WTC11 (cell line): ENCODE results near the gene COL19A1. TPM values are rescaled to one million over a fixed set of nuclear protein-coding genes. Genes with fewer than 3 reads are reported as not detected.

Source experiments
- ATAC-seq: fragments of 200-7000 bp; cut with Tn5 transposase; 2 replicates; pipeline ENCODE4 v1.10.0; 2021; ENCODE audit warnings: mild to moderate bottlenecking, moderate library complexity
- CTCF ChIA-PET: fragments of 300-600 bp; sonication (Branson Sonifier 250); formaldehyde crosslinking; loops from one replicate; lab custom pipeline; 2021; ENCODE audit warnings: antibody characterized with exemption; lab: Charles Lee
- POLR2A ChIA-PET: fragments of 350-600 bp; sonication (Branson Sonifier 250); formaldehyde crosslinking; loops from one replicate; lab custom pipeline; 2021; ENCODE audit warnings: antibody characterized with exemption; lab: Charles Lee
- DNase-seq: peaks from one replicate; pipeline ENCODE4 v3.0.0; 2021; ENCODE audit warnings: low spot score
- H3K27ac Mint-ChIP-seq: 2 replicates; pipeline ENCODE4 v1.8.0; 2021; ENCODE audit warnings: mixed read lengths
- H3K27me3 Mint-ChIP-seq: 2 replicates; pipeline ENCODE4 v1.8.0; 2021; ENCODE audit warnings: low read depth, mild to moderate bottlenecking, moderate library complexity, mixed read lengths
- H3K36me3 Mint-ChIP-seq: 2 replicates; pipeline ENCODE4 v1.8.0; 2021; ENCODE audit warnings: mixed read lengths
- H3K4me1 Mint-ChIP-seq: 2 replicates; pipeline ENCODE4 v1.8.0; 2022; ENCODE audit warnings: mixed read lengths
- H3K4me3 Mint-ChIP-seq: 2 replicates; pipeline ENCODE4 v1.8.0; 2021; ENCODE audit warnings: mild to moderate bottlenecking, moderate library complexity, mixed read lengths
- H3K9me3 Mint-ChIP-seq: 2 replicates; pipeline ENCODE4 v1.8.0; 2021; ENCODE audit warnings: mixed read lengths
- AFF4 ChIP-seq: sonication (generic); formaldehyde crosslinking; IDR thresholded peaks from 2 replicates; pipeline ENCODE4 v1.8.1; 2023; ENCODE audit warnings: mild to moderate bottlenecking, missing genetic modification reagents, borderline replicate concordance
- ATF3 ChIP-seq: sonication (generic); formaldehyde crosslinking; conservative IDR thresholded peaks from 2 replicates; pipeline ENCODE4 v1.8.1; 2022; ENCODE audit warnings: mild to moderate bottlenecking, missing genetic modification reagents
- FOXJ3 ChIP-seq: sonication (generic); formaldehyde crosslinking; IDR thresholded peaks from 2 replicates; pipeline ENCODE4 v1.9.0; 2021; ENCODE audit warnings: missing genetic modification reagents, mild to moderate bottlenecking, borderline replicate concordance
- FOXP4 ChIP-seq: sonication (generic); formaldehyde crosslinking; IDR thresholded peaks from 2 replicates; pipeline ENCODE4 v1.8.0; 2022; ENCODE audit warnings: mild to moderate bottlenecking, missing genetic modification reagents
- GRHL2 ChIP-seq: fragments of 250-450 bp; sonication (Bioruptor Pico); IDR thresholded peaks from 2 replicates; pipeline ENCODE4 v1.8.0; 2022; ENCODE audit warnings: mild to moderate bottlenecking, moderate library complexity; ENCODE audit not compliant: insufficient replicate concordance, severe bottlenecking
- JAZF1 ChIP-seq: fragments of 250-450 bp; sonication (Bioruptor Pico); IDR thresholded peaks from 2 replicates; pipeline ENCODE4 v1.9.0; 2021; ENCODE audit warnings: moderate library complexity, mild to moderate bottlenecking, inconsistent platforms
- JUN ChIP-seq: sonication (generic); formaldehyde crosslinking; IDR thresholded peaks from 2 replicates; pipeline ENCODE4 v1.8.0; 2023; ENCODE audit warnings: mild to moderate bottlenecking, missing genetic modification reagents
- NFATC4 ChIP-seq: fragments of 250-450 bp; sonication (Bioruptor Pico); IDR thresholded peaks from 2 replicates; pipeline ENCODE4 v1.9.0; 2021; ENCODE audit warnings: mild to moderate bottlenecking
- RORB ChIP-seq: fragments of 250-450 bp; sonication (Bioruptor Pico); IDR thresholded peaks from 2 replicates; pipeline ENCODE4 v1.9.0; 2021; ENCODE audit warnings: mild to moderate bottlenecking
- STAT6 ChIP-seq: sonication (generic); formaldehyde crosslinking; conservative IDR thresholded peaks from 2 replicates; pipeline ENCODE4 v1.8.1; 2023; ENCODE audit warnings: mild to moderate bottlenecking, low read depth, missing genetic modification reagents, moderate library complexity
- TEAD1 ChIP-seq: sonication (generic); formaldehyde crosslinking; IDR thresholded peaks from 2 replicates; pipeline ENCODE4 v1.8.0; 2022; ENCODE audit warnings: mild to moderate bottlenecking, missing genetic modification reagents
- ZNF138 ChIP-seq: sonication (generic); formaldehyde crosslinking; conservative IDR thresholded peaks from 2 replicates; pipeline ENCODE4 v1.8.1; 2022; ENCODE audit warnings: mild to moderate bottlenecking, moderate library complexity, missing genetic modification reagents
- ZNF317 ChIP-seq: sonication (generic); formaldehyde crosslinking; IDR thresholded peaks from 2 replicates; pipeline ENCODE4 v1.8.1; 2023; ENCODE audit warnings: low read depth, mild to moderate bottlenecking, moderate library complexity, missing genetic modification reagents, borderline replicate concordance
- ZNF396 ChIP-seq: fragments of 250-450 bp; sonication (Bioruptor Pico); IDR thresholded peaks from 2 replicates; pipeline ENCODE4 v1.8.0; 2021; ENCODE audit warnings: mild to moderate bottlenecking, moderate library complexity, borderline replicate concordance
- ZNF425 ChIP-seq: fragments of 250-450 bp; sonication (Bioruptor Pico); conservative IDR thresholded peaks from 2 replicates; pipeline ENCODE4 v1.9.0; 2021; ENCODE audit warnings: mild to moderate bottlenecking
- total RNA-seq: library from RNA; stranded (reverse); gene quantifications from 3 replicates; pipeline ENCODE4 v1.2.3, GENCODE V29; 2021

Gene COL19A1
- total RNA-seq, 1 experiment from 2014 or later = not detected

- TF ChIP-seq ZNF425 (no peak), NFATC4 (CRISPR knock-in tag) (no peak), TEAD1 (no peak), AFF4 (CRISPR knock-in tag) (no peak)
Measured at GRCh38 chr6:70124882-70125545, 258.7 kb downstream of the COL19A1 start (continued).

- CTCF ChIA-PET = interaction anchor here (0.7 kb wide), 1 partner anchor 11 kb away, joined by 3 read pairs; no protein-coding TSS in a partner anchor
Measured at GRCh38 chr6:70125602-70126001, 259.2 kb downstream of the COL19A1 start.

More at GRCh38 chr6:70125602-70126001, 259.2 kb downstream of the COL19A1 start:
- Mint-ChIP-seq H3K9me3 (no peaks in the 10 kb centered on the region), H3K36me3 (no peaks in the 10 kb centered on the region), H3K4me3 (no peak overlapping the region), H3K4me1 (no peaks in the 10 kb centered on the region), H3K27ac (no peak overlapping the region), H3K27me3 (peaks cover 9% of the 10 kb centered on the region; the same call in 1 of the 2 replicates)
- ATAC-seq (no peak), DNase-seq (no peak)
- POLR2A ChIA-PET = no interaction called here
- no peak for TF ChIP-seq ATF3
- TF ChIP-seq RORB (CRISPR knock-in tag) = no peak
- no peak for TF ChIP-seq JAZF1 (CRISPR knock-in tag)
- no peak for TF ChIP-seq FOXP4 (CRISPR knock-in tag)
- TF ChIP-seq ZNF396 (CRISPR knock-in tag) = no peak
- TF ChIP-seq FOXJ3 (CRISPR knock-in tag) = no peak
- no peak for TF ChIP-seq STAT6 (CRISPR knock-in tag)
- no peak for TF ChIP-seq JUN
- TF ChIP-seq GRHL2 = no peak
- no peak for TF ChIP-seq ZNF317 (CRISPR knock-in tag)
- TF ChIP-seq ZNF138 (CRISPR knock-in tag) = no peak
